ENCODE measurements around the gene TTC7B.

Gene TTC7B

GRCh38 chr14:90489916-90490719, 326.1 kb downstream of the TTC7B start:
- H3K4me3 ChIP-seq (ENCODE audit: low read depth, low read length), result no peak overlapping the region
- no peak for TF ChIP-seq CTCF (IDR thresholded peaks at IDR 0.05; ENCODE audit: low read depth, low read length)

- TF ChIP-seq CTCF (IDR thresholded peaks at IDR 0.05; ENCODE audit: low read depth, low read length), result no peak
Observed at GRCh38 chr14:90489306-90489705, 326.9 kb downstream of the TTC7B start.

GRCh38 chr14:90488256-90488655, 328.0 kb downstream of the TTC7B start:
- H3K4me3 ChIP-seq (ENCODE audit: low read depth, low read length), result no peak overlapping the region
- TF ChIP-seq CTCF (IDR thresholded peaks at IDR 0.05; ENCODE audit: low read depth, low read length), result no peak

More at GRCh38 chr14:90489306-90489705, 326.9 kb downstream of the TTC7B start:
- no peak overlapping the region for H3K4me3 ChIP-seq (ENCODE audit: low read depth, low read length)

- TF ChIP-seq CTCF (IDR thresholded peaks at IDR 0.05; ENCODE audit: low read depth, low read length), result no peak
- no peak overlapping the region for H3K4me3 ChIP-seq (ENCODE audit: low read depth, low read length)
Observed at GRCh38 chr14:90487462-90487861, 328.8 kb downstream of the TTC7B start.

DNA sequence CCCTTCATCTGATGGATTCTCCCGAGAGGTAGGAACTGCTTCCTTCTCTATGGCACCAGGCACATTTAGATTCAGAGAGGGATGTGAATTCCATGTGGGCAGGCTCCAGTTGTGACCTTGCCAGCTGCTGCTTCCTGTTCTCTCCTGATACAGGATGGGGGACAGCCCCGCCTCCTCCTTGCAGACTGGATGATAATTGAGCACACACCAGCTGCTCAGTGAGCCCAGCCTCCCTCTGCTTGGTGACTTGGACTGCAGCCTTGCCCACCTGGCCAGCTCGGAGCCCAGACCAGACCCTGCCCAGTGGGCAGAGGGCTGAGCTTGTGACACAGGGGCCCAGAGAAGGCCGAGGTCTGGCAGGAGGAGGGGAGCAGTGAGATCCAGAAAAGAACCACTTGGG, 329.2 kb downstream of the TTC7B start:
- TF ChIP-seq CTCF (IDR thresholded peaks at IDR 0.05; ENCODE audit: low read depth, low read length), result no peak
- H3K4me3 ChIP-seq (ENCODE audit: low read depth, low read length), result no peak overlapping the region

- TF ChIP-seq CTCF (IDR thresholded peaks at IDR 0.05; ENCODE audit: low read depth, low read length), result no peak
- no peak overlapping the region for H3K4me3 ChIP-seq (ENCODE audit: low read depth, low read length)
Observed at GRCh38 chr14:90484291-90484690, 331.9 kb downstream of the TTC7B start.

DNA sequence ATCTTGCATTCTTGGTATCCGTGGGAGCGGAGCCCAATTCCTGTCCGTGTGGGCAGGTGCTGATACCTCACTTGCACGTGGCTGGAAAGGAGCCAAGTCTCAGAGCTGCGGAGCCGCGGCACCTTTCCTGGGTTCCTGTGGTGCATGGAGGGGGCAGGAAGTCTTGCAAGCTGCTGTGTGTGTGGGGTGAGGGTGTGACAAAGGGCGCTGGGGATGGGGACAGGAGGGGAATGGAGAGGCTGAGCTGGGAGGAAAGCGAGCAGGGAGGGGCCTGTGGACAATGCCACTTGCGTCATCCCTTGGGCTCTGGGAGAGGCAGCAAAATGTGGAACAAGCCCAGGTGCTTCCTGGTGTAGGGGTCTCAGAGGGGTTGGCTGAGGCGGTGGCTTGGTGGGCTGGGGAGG, 332.7 kb downstream of the TTC7B start:
- TF ChIP-seq CTCF (IDR thresholded peaks at IDR 0.05; ENCODE audit: low read depth, low read length), result no peak
- H3K4me3 ChIP-seq (ENCODE audit: low read depth, low read length), result no peak overlapping the region

Data from WI38 (cell line).